Cardiac muscle cell (in vitro differentiated cells and primary cell): Measurements from ENCODE around the gene NAV1. TPM values are rescaled to one million over a fixed set of nuclear protein-coding genes. Genes with fewer than 3 reads are reported as not detected.

ENCODE experiments used
- DNase-seq, 2 donors: peaks; one replicate each; pipeline versions ENCODE4 v3.0.0 to v3.0.0-alpha.2; 2010 to 2017; ENCODE audit warnings: low read depth in 1 of 2, low spot score in 1 of 2
- H3K27ac ChIP-seq: fragments of 200-600 bp; sonication (generic); 2 replicates; pipeline ENCODE4 v1.5.1; 2016
- H3K27me3 ChIP-seq: fragments of 200-600 bp; sonication (generic); 2 replicates; pipeline ENCODE4 v1.6.0; 2016; ENCODE audit warnings: control low read depth
- H3K36me3 ChIP-seq: fragments of 200-600 bp; sonication (generic); 2 replicates; pipeline ENCODE4 v1.5.1; 2016; ENCODE audit warnings: control low read depth
- H3K4me1 ChIP-seq: fragments of 200-600 bp; sonication (generic); 2 replicates; pipeline ENCODE4 v1.8.1; 2017; ENCODE audit warnings: low read depth, mild to moderate bottlenecking, mixed run types
- H3K4me3 ChIP-seq: fragments of 200-600 bp; sonication (generic); 2 replicates; pipeline ENCODE4 v1.5.1; 2016; ENCODE audit warnings: mild to moderate bottlenecking
- H3K9me3 ChIP-seq: fragments of 200-600 bp; sonication (generic); 2 replicates; pipeline ENCODE4 v1.5.1; 2017; ENCODE audit warnings: low read depth, mild to moderate bottlenecking, control low read depth
- polyA plus RNA-seq: library from polyadenylated mRNA; unstranded; fragments of >200 nt; fragmentation: Nextera tagmentation; extraction: Ambion mirVana; gene quantifications from 2 replicates; pipeline ENCODE4 v1.2.1, GENCODE V29; 2016
- total RNA-seq: library from RNA; depleted of rRNA; stranded (reverse); fragments of >200 nt; gene quantifications from 2 replicates; pipeline ENCODE4 v1.2.3, GENCODE V29; 2016
- TF ChIP-seq, protein P1 (sequence below): IDR thresholded peaks from 2 replicates; pipeline ENCODE4 v1.5.1; 2012; ENCODE audit warnings: low read depth, mild to moderate bottlenecking, low read length

The NAV1 gene
- total and polyA plus RNA-seq, 2 experiments from 2014 or later: 99.0 to 151 TPM

DNA sequence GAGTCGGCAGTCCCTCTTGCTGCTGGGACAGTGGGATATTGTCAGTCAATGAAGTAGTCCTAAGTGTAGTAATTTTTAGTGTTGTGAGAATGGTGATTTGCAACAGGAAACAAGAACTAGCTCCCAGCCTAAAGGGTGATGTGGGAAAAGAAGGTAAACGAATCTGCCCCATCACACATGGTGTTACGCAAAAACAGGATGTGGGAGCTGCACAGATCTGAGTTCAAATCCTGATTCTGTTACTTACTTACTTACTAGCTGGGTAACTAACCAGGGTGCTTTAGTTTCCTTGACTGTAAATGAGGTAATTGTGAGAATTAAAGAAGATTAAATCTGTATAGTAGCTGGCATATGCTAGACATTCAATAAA, 22.3 kb downstream of the NAV1 start:
- Histone ChIP-seq H3K27ac (no peak overlapping the region), H3K27me3 (no peaks in the 10 kb centered on the region), H3K4me3 (no peak overlapping the region)

DNA sequence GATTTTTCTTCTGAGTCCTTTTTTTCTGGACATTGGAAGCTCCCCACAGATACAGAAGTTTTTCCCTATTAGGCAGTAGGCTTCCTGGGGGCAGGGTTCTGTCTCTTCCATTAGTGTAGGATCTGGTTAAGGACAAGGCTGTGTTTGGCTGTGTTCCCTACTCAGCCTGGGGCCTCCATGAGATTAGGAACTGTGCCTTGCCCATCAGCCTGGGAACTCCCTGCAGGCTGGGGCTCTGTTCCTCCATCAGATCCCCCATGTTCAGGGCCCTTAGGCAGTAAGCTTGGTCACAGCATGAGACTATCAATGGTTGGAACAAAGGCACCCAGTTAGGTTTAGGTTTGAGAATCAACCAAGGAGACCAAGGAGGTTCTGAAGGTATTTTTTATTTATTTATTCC, 22.7 kb downstream of the NAV1 start:
- H3K9me3 ChIP-seq: no peaks in the 10 kb centered on the region
- peak in 1 of 2 donors; percentile 63 for DNase-seq
- TF ChIP-seq, protein P1, sequence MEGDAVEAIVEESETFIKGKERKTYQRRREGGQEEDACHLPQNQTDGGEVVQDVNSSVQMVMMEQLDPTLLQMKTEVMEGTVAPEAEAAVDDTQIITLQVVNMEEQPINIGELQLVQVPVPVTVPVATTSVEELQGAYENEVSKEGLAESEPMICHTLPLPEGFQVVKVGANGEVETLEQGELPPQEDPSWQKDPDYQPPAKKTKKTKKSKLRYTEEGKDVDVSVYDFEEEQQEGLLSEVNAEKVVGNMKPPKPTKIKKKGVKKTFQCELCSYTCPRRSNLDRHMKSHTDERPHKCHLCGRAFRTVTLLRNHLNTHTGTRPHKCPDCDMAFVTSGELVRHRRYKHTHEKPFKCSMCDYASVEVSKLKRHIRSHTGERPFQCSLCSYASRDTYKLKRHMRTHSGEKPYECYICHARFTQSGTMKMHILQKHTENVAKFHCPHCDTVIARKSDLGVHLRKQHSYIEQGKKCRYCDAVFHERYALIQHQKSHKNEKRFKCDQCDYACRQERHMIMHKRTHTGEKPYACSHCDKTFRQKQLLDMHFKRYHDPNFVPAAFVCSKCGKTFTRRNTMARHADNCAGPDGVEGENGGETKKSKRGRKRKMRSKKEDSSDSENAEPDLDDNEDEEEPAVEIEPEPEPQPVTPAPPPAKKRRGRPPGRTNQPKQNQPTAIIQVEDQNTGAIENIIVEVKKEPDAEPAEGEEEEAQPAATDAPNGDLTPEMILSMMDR: no peak
- no peaks in the 10 kb centered on the region for H3K36me3 ChIP-seq
- no peak overlapping the region for H3K4me3 ChIP-seq
- no peak overlapping the region for H3K27ac ChIP-seq
- no peaks in the 10 kb centered on the region for H3K27me3 ChIP-seq
- no peaks in the 10 kb centered on the region for H3K4me1 ChIP-seq

More for the DNA sequence above, 22.3 kb downstream of the NAV1 start:
- Histone ChIP-seq H3K9me3 (no peaks in the 10 kb centered on the region), H3K36me3 (no peaks in the 10 kb centered on the region), H3K4me1 (no peaks in the 10 kb centered on the region)
- TF ChIP-seq, protein P1: no peak
- DNase-seq: no peak

DNA sequence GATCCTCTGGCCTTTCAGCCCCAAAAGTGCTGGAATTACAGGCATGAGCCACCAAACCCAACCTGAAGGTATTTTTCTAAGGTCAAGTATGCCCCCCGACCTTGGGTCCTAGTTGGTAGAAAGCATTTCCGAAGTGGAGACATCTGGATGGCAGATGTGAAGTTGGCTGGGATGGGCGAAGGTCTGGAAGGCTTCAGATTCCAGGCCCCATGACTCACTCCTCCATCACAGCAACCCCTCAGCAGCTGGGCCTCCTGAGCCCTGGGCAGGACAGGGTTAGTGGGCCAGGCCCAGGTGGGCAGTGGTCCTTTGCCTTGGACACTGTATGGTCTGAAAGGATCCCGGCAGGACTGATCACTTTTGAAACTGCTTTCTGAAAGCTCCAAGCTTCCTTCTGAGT, 23.3 kb downstream of the NAV1 start:
- DNase-seq: peak in 1 of 2 donors; percentile 86

DNA sequence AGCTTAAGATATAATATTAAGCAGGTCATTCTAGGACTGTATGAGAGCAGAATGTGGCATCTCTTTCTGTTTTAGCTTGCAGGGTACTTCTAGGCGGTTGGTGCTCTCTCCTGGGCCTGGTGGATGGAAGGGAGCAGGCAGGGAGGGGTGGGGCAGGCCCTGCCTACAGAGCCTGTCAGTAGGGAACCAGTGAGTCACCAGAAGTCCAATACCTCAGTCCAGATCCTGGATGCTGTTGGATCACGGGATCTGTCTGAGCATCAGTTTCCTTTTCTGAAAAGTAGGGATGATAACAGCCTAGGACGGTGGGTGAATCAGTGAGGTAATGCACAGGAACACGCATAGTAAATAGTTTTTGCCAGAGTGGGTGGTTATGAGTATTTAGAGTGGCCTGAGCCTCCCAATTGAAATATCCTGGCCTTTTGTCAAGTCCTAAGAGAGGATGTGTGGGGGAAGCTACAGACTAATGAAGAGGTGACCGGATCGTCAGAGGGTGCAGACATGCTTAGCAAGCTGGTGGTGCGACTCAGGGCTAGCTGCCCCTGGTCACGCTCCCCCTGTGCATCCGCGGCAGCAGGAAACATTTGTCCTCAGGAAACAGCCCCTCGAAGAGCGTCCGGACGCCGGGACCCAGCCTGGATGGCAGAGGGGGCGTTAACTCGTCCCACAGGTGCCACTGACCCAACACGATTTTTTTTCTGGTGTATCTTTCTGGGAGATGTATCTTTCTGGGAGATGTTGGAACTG, 23.9 kb downstream of the NAV1 start:
- Histone ChIP-seq H3K4me3 (no peak overlapping the region), H3K4me1 (no peaks in the 10 kb centered on the region), H3K27me3 (no peaks in the 10 kb centered on the region), H3K27ac (no peak overlapping the region), H3K36me3 (no peaks in the 10 kb centered on the region), H3K9me3 (no peaks in the 10 kb centered on the region)
- DNase-seq: peak in 1 of 2 donors; percentile 71
- TF ChIP-seq, protein P1: no peak

More for the DNA sequence above, 23.3 kb downstream of the NAV1 start:
- TF ChIP-seq, protein P1: no peak
- Histone ChIP-seq H3K4me1 (no peaks in the 10 kb centered on the region), H3K27me3 (no peaks in the 10 kb centered on the region), H3K4me3 (no peak overlapping the region), H3K36me3 (no peaks in the 10 kb centered on the region), H3K27ac (no peak overlapping the region), H3K9me3 (no peaks in the 10 kb centered on the region)

DNA sequence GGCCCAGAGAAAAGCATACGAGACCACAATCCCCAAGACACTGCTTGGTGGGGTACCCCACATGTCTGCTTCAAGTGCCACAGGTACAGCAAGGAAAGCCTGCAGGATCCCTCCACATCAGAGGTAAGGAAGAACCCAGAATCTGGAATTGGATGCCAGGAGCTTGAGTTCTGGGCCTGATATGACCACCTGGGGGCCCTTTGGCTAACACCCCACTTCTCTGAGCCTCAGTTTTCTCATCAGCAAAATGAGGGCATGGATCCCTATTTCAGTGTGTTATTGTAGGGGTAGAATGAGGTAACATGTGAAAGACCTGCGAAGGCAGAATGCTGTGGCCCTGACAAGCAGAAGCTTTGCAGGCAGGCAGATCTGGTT, 24.5 kb downstream of the NAV1 start:
- DNase-seq: no peak
- Histone ChIP-seq H3K27me3 (no peaks in the 10 kb centered on the region), H3K27ac (no peak overlapping the region), H3K4me3 (no peak overlapping the region), H3K9me3 (no peaks in the 10 kb centered on the region), H3K4me1 (no peaks in the 10 kb centered on the region), H3K36me3 (no peaks in the 10 kb centered on the region)
- TF ChIP-seq, protein P1: no peak
